ENCODE results near the gene PEX11B. TPM values are rescaled to one million over a fixed set of nuclear protein-coding genes. Genes with fewer than 3 reads are reported as not detected.

PEX11B gene
- total RNA-seq, 1 donor from 2014 or later: 31.3 TPM

- intact Hi-C loops (cut with micrococcal nuclease): no loop called here
Observed at GRCh38 chr1:145917595-145917994, 922 bp downstream of the PEX11B start.

GRCh38 chr1:145916745-145917144, 1.8 kb downstream of the PEX11B start:
- intact Hi-C loops (cut with micrococcal nuclease): no loop called here

- intact Hi-C loops (cut with micrococcal nuclease): no loop called here
Observed at GRCh38 chr1:145912128-145912641, 6.3 kb downstream of the PEX11B start.

GRCh38 chr1:145908653-145909052, 9.9 kb downstream of the PEX11B start:
- intact Hi-C loops (cut with micrococcal nuclease): no loop called here

- intact Hi-C loops (cut with micrococcal nuclease): no loop called here
Observed at GRCh38 chr1:145906954-145907753, 11.4 kb downstream of the PEX11B start.

- intact Hi-C loops (cut with micrococcal nuclease): no loop called here
Observed at GRCh38 chr1:145901312-145902021, 17.1 kb downstream of the PEX11B start.

- intact Hi-C loops (cut with micrococcal nuclease): no loop called here
Observed at GRCh38 chr1:145898756-145899155, 19.8 kb downstream of the PEX11B start.

- intact Hi-C loops (cut with micrococcal nuclease): no loop called here
Observed at GRCh38 chr1:145897969-145898368, 20.5 kb downstream of the PEX11B start.

GRCh38 chr1:145895471-145895870, 23.0 kb downstream of the PEX11B start:
- intact Hi-C loops (cut with micrococcal nuclease): no loop called here

GRCh38 chr1:145893306-145894055, 25.0 kb downstream of the PEX11B start:
- intact Hi-C loops (cut with micrococcal nuclease): no loop called here

- intact Hi-C loops (cut with micrococcal nuclease): no loop called here
Observed at GRCh38 chr1:145892486-145893087, 25.9 kb downstream of the PEX11B start.

- intact Hi-C loops (cut with micrococcal nuclease): no loop called here
Observed at GRCh38 chr1:145891587-145892485, 26.7 kb downstream of the PEX11B start.

GRCh38 chr1:145891143-145891542, 27.4 kb downstream of the PEX11B start:
- intact Hi-C loops (cut with micrococcal nuclease): no loop called here

GRCh38 chr1:145889722-145890121, 28.8 kb downstream of the PEX11B start:
- intact Hi-C loops (cut with micrococcal nuclease): no loop called here

- intact Hi-C loops (cut with micrococcal nuclease): no loop called here
Observed at GRCh38 chr1:145887631-145888030, 30.9 kb downstream of the PEX11B start.

- intact Hi-C loops (cut with micrococcal nuclease): no loop called here
Observed at GRCh38 chr1:145886816-145887215, 31.7 kb downstream of the PEX11B start.

- intact Hi-C loops (cut with micrococcal nuclease): no loop called here
Observed at GRCh38 chr1:145886390-145886789, 32.1 kb downstream of the PEX11B start.

GRCh38 chr1:145885738-145886287, 32.7 kb downstream of the PEX11B start, which contains the start of gene ANKRD35:
ANKRD35 (minus strand) TSS chr1:145885866; CDS start chr1:145885758, 108 bp downstream.
- intact Hi-C loops (cut with micrococcal nuclease): loop anchor here (1.0 to 2.0 kb wide), 5 partner anchors 13 to 73 kb away; partner anchors contain the start of genes LIX1L, NUDT17, PEX11B and PIAS3

- intact Hi-C loops (cut with micrococcal nuclease): loop anchor here (1.0 to 2.0 kb wide), 5 partner anchors 11 to 74 kb away; partner anchors contain the start of genes LIX1L, NUDT17, PEX11B and PIAS3
Observed at GRCh38 chr1:145884675-145885074, 33.8 kb downstream of the PEX11B start.

- intact Hi-C loops (cut with micrococcal nuclease): no loop called here
Observed at GRCh38 chr1:145879775-145880174, 38.7 kb downstream of the PEX11B start.
